Breast epithelium (tissue), 3 donors: ENCODE results near the gene HEXIM1.
"Not testable (repeated sequence)": the region's sequence is repeated elsewhere in the genome, so short reads cannot be mapped to it uniquely, and the experiment has no call there.

Experiments
- POLR2A ChIP-seq: fragments of 450-650 bp; IDR thresholded peaks from one replicate; pipeline ENCODE4 v1.6.1; 2016; ENCODE audit warnings: antibody characterized with exemption, mild to moderate bottlenecking, moderate library complexity
- POLR2AphosphoS5 ChIP-seq, 3 donors: sonication (generic); formaldehyde crosslinking; IDR thresholded peaks; one replicate each; pipeline ENCODE4 v1.6.1; 2017; ENCODE audit warnings: antibody characterized with exemption in 3 of 3
- TF ChIP-seq, protein P1 (sequence below), 3 donors: fragments of 450-650 bp; IDR thresholded peaks; one replicate each; pipeline ENCODE4 v1.5.1; 2016 to 2017; ENCODE audit warnings: antibody characterized with exemption in 3 of 3, mild to moderate bottlenecking in 3 of 3, moderate library complexity in 3 of 3

DNA sequence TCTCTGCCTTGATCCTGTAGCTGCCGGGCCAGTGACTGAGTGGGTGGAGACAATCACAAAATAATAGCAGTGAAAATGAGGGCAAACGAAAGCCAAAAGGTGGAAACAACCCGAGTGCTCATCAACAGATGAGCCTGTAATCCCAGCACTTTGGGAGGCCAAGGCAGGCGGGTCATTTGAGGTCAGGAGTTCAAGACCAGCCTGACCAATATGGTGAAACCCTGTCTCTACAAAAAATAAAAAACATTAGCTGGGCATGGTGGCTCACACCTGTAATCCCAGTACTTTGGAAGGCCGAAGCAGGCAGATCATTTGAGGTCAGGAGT, 23.5 kb upstream of the HEXIM1 start:
- TF ChIP-seq, protein P1, sequence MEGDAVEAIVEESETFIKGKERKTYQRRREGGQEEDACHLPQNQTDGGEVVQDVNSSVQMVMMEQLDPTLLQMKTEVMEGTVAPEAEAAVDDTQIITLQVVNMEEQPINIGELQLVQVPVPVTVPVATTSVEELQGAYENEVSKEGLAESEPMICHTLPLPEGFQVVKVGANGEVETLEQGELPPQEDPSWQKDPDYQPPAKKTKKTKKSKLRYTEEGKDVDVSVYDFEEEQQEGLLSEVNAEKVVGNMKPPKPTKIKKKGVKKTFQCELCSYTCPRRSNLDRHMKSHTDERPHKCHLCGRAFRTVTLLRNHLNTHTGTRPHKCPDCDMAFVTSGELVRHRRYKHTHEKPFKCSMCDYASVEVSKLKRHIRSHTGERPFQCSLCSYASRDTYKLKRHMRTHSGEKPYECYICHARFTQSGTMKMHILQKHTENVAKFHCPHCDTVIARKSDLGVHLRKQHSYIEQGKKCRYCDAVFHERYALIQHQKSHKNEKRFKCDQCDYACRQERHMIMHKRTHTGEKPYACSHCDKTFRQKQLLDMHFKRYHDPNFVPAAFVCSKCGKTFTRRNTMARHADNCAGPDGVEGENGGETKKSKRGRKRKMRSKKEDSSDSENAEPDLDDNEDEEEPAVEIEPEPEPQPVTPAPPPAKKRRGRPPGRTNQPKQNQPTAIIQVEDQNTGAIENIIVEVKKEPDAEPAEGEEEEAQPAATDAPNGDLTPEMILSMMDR (IDR thresholded peaks at IDR 0.05) = not testable (repeated sequence)
- TF ChIP-seq POLR2A; POLR2AphosphoS5 (IDR thresholded peaks at IDR 0.05): not testable (repeated sequence)
